Muscle of back (tissue), 13 donors: ENCODE data around the gene MRPS12. TPM values are rescaled to one million over a fixed set of nuclear protein-coding genes. Genes with fewer than 3 reads are reported as not detected.
"Not testable (repeated sequence)": the region's sequence is repeated elsewhere in the genome, so short reads cannot be mapped to it uniquely, and the experiment has no call there.

ENCODE experiments used
- DNase-seq, 3 donors: peaks; one replicate each; pipeline versions ENCODE4 v3.0.0 to v3.0.0-alpha.2; 2013
- long read RNA-seq, 9 donors: transcript quantifications; one replicate each; lab custom pipeline, GENCODE V29; 2026
- polyA plus RNA-seq, 10 donors: library from polyadenylated mRNA; unstranded; fragments of 120-200 nt; gene quantifications; one replicate each; pipeline ENCODE4 v1.2.1, GENCODE V29; 2013; ENCODE audit not compliant: insufficient read length in 10 of 10

The MRPS12 gene
- 10 to 100 TPM; 11.3 to 23.2 (median 17.0) TPM for polyA plus RNA-seq
- long read RNA-seq, donor 1, transcript MRPS12-201 (3 exons, 1,207 nt) = major isoform, 12 of 17 reads
- long read RNA-seq, donor 1, partial matches to known transcripts = 0 of 17 reads
- long read RNA-seq, donor 1, other reads (novel, unspliced or antisense) = 0 of 17 reads
- long read RNA-seq, donor 2, transcript MRPS12-201 (3 exons, 1,207 nt) = major isoform, 7 of 11 reads
- long read RNA-seq, donor 2, partial matches to known transcripts = 0 of 11 reads
- long read RNA-seq, donor 2, other reads (novel, unspliced or antisense) = 0 of 11 reads
- long read RNA-seq, donor 3 = 0 reads
- long read RNA-seq, donor 4, transcript MRPS12-201 (3 exons, 1,207 nt) = major isoform, 5 of 23 reads
- long read RNA-seq, donor 4, partial matches to known transcripts = 11 of 23 reads
- long read RNA-seq, donor 4, other reads (novel, unspliced or antisense) = 0 of 23 reads
- long read RNA-seq, donor 5, transcript MRPS12-201 (3 exons, 1,207 nt) = major isoform, 15 of 35 reads
- long read RNA-seq, donor 5, partial matches to known transcripts = 12 of 35 reads
- long read RNA-seq, donor 5, other reads (novel, unspliced or antisense) = 0 of 35 reads
- long read RNA-seq, donor 6, transcript MRPS12-202 (3 exons, 929 nt) = minor isoform, 7 of 30 reads
- long read RNA-seq, donor 6, transcript MRPS12-201 (3 exons, 1,207 nt) = major isoform, 10 of 30 reads
- long read RNA-seq, donor 6, partial matches to known transcripts = 12 of 30 reads
- long read RNA-seq, donor 6, other reads (novel, unspliced or antisense) = 0 of 30 reads
- long read RNA-seq, donor 7, transcript MRPS12-201 (3 exons, 1,207 nt) = major isoform, 9 of 41 reads
- long read RNA-seq, donor 7, partial matches to known transcripts = 31 of 41 reads
- long read RNA-seq, donor 7, other reads (novel, unspliced or antisense) = 0 of 41 reads
- long read RNA-seq, donor 8, transcript MRPS12-201 (3 exons, 1,207 nt) = major isoform, 10 of 29 reads
- long read RNA-seq, donor 8, partial matches to known transcripts = 15 of 29 reads
- long read RNA-seq, donor 8, other reads (novel, unspliced or antisense) = 0 of 29 reads
- long read RNA-seq, donor 9, partial matches to known transcripts = 0 of 1 reads
- long read RNA-seq, donor 9, other reads (novel, unspliced or antisense) = 0 of 1 reads

GRCh38 chr19:38930776-38931520, at the start of gene MRPS12:
Gene MRPS12 (plus strand): TSS chr19:38930944. CDS start chr19:38931295, 351 bp downstream.
- peak; percentile 99 to 100 (median 99) for DNase-seq

DNA sequence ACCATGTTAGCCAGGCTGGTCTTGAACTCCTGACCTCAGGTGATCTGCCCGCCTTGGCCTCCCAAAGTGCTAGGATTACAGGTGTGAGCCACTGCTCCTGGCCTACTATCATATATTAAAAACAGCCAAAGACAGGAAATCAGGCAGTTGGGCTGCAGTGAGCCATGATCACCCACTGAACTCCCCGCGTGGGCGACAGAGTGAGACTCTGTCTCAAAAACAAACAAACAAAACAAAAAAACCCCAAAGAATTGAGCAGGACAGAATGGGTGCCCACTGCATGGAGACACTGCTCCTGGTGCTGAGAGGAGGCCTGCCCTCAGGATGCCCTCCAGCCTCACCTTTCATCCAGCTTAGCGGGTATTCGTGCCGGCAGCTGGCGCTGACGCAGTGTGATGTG, 47.5 kb upstream of the MRPS12 start:
- DNase-seq = no peak

GRCh38 chr19:38884691-38885090, 46.1 kb upstream of the MRPS12 start:
- not testable (repeated sequence) for DNase-seq

DNA sequence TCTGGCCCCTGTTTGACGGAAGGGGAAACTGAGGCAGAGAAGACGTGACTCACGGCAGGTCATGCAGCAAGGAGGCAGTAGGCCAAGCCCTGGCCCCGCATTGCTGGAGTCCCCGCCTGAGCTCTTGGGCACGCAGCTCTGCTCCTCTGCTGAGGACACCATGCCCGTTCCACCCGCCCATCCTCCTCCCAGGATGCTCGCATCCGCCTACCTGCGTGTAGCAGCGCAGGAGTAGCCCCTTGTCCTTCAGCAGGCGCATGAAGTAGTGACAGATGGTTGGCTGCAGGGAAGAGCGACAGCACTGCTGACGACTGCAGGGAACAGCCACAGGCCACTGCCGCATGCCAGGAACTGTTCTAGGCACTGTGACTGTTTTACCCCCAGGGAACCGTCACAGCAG, 41.9 kb upstream of the MRPS12 start:
- no peak for DNase-seq

- no peak for DNase-seq
These were observed 40.9 kb upstream of the MRPS12 start for GRCh38 chr19:38889803-38890202.

DNA sequence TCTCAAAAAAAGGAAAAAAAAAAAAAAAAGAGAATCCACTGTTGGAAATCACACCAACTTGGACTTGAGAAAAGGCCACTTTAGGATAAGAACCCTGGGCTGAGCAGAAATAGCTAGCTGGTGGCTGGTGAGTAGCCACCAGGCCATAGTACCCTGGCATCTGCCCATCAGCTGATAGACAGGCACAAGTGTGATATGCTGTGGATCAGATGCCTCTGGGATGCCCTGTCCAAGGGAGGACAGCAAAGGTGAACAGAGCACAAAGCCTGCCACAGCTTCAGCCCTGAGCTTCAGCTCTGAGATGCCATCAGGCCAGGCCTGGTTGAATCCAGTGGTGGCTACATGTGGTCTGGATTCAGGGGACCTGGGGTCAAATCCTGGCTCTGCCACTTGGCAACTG, 40.1 kb upstream of the MRPS12 start:
- DNase-seq = peak in 2 of 3 donors; percentile 46 to 64

DNA sequence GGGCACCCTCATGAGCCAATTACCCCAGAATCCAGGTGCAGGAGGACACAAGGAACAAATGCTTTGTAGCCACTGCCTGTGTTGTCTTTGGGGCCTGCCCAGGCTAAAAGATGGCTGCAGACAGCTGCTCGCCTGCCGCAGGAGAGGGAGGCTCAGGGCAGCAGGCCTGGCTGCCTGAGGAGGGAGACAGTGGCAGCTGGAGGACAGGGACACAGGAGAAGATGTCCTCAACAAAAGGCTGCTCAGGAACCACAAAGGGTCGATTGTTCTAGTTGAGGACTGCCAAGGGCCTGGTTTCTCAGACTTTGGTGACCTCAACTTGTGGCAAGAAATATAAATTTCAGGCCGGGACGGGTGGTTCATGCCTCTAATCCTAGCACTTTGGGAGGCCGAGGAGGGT, 39.0 kb upstream of the MRPS12 start:
- DNase-seq = no peak

GRCh38 chr19:38892841-38893240, 37.9 kb upstream of the MRPS12 start:
- DNase-seq = no peak

DNA sequence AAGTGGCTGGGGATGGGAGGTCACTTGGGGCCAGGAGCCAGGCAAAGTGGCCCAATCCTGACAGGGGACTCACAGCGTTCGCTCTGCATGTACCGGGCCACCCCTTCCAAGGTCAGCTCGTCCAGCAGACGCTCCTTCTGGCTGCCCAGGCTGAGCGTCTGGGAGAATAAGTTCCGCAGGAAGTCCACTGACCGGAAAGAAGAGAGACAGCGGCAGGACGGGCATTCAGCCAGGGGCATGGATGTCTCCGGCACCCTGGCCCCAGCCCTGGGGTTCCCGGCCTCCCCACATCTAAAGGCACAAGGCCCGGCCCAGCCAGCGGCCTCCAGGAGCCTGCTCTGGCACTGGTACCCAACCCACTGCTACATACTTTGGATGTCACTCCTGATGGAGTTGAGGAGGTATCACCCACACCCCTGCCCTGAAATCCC, 37.4 kb upstream of the MRPS12 start:
- DNase-seq = no peak

GRCh38 chr19:38894968-38895367, 35.8 kb upstream of the MRPS12 start:
- DNase-seq = no peak

DNA sequence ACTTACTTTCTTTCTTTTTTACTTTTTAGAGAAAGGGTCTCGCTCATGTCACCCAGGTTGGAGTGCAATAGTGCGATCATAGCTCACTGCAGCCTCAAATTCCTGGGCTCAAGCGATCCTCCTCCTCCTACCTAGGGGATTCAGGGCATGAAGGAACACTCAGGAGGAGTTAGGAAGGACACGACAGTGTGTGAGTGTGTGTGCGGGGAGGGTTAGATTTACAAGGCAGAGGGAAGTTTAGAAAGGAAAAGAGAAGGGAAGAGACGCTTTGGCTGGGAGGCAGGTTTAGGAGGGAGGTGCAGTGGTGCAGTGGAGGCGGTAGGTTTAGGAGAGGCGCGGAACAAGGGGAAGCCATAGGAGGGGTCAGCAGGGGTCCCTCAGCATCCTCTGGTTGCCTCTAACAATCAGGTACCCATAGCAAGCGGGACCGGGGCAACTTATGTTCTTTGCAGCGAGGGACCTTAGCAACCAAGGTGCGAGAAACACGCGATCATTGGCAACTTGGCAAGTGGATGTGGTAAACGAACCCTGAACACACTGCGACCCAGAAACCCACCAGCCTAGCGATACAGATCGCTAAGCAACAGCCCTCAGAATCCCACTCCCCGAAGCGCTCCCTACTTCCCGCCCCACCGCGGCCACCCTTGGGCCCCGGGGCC, 31.8 kb upstream of the MRPS12 start:
- no peak for DNase-seq

DNA sequence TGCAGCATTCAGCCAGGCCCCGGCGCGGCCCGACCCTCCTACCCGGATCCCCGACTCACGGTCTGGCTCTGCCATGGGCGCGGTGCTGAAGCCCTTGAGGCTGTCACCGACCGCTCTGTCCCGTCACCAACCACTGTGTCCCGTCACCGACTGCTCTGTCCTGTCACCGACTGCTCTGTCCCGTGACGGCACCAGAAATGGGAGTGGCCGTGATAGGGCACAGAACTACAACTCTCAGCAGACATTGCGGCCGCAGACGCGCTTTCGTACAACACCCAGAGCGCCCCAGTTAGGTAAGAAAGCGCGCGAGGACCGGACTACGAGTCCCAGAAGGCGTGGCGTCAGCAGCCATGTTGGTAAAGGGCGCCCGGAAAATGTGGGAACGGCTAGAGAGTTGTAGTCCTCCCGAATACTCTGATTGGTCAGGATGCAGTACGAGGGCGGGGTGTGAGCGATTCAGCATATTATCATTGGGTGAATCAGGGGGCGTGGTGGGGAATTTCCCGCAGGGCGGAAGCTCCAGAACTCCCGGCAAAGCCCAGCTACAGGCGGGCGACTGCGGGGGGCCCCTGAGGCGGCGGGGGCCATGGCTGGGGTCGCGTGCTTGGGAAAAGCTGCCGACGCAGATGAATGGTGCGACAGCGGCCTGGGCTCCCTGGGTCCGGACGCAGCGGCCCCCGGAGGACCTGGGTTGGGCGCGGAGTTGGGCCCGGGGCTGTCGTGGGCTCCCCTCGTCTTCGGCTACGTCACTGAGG, 31.1 kb upstream of the MRPS12 start, which contains the start of the genes NFKBIB and SIRT2:
TSS of gene NFKBIB (plus strand) at position 523 of the 755 bp plus-strand sequence. CDS start at position 587, 64 bp downstream.
TSS of gene SIRT2 (minus strand) at position 172 of the 755 bp plus-strand sequence. CDS start at position 75, 97 bp downstream.
- DNase-seq = peak; percentile 100

GRCh38 chr19:38900202-38900629, 30.5 kb upstream of the MRPS12 start:
- no peak for DNase-seq

- no peak for DNase-seq
These were observed 30.0 kb upstream of the MRPS12 start for GRCh38 chr19:38900743-38901190.

GRCh38 chr19:38901683-38902082, 29.1 kb upstream of the MRPS12 start:
- DNase-seq = no peak

DNA sequence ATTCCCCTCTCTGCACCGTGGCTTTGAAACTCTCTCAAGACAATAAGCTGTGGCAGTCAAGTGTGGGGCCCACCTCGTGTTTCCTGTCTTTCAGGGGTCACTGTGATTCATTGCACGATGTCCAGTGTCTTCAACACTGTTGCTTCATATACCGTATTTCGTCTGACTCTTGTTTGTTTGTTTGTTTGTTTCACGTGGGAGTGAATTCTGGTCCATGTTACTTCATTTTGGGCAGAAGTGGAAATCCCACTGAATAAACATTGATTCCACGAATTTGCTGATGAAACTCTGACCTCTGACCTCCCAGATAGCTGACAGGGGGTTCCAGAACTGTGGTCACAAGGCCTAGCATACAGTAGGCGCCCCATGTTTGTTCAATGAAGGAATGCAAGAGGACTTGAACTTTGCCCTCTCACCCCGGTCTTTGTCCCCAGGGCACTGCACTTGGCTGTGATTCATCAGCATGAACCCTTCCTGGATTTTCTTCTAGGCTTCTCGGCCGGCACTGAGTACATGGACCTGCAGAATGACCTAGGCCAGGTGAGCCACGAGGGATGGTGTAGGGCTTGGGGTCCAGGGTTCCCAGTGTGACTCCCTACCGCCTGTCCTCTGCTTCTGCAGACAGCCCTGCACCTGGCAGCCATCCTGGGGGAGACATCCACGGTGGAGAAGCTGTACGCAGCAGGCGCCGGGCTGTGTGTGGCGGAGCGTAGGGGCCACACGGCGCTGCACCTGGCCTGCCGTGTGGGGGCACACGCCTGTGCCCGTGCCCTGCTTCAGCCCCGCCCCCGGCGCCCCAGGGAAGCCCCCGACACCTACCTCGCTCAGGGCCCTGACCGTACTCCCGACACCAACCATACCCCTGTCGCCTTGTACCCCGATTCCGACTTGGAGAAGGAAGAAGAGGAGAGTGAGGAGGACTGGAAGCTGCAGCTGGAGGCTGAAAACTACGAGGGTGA, 25.9 kb upstream of the MRPS12 start:
- no peak for DNase-seq

DNA sequence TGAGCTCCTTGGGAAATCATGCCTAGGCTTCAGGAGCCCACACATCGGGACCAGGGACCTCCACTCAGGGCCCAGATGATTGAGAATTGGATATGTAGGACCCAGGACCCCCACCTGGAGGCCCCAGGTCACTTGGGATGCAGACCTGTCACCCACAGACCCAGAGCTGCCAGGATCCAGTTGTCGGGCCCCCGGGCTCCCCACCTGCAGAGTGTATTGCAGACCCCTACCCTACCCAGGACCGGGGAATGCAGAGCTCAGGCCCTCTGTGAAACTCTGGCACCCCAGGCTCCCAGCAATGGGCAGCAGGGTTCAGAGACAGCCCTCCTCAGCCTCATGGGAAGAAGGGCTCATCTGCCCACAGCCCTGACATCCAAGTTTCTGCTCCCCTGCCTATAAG, 25.1 kb upstream of the MRPS12 start:
- no peak for DNase-seq

DNA sequence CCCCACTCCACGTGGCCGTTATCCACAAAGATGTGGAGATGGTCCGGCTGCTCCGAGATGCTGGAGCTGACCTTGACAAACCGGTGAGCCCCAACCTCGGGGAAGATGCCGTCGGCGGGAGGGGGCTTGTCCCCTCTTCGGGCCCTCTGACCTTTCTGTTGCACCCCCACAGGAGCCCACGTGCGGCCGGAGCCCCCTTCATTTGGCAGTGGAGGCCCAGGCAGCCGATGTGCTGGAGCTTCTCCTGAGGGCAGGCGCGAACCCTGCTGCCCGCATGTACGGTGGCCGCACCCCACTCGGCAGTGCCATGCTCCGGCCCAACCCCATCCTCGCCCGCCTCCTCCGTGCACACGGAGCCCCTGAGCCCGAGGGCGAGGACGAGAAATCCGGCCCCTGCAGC, 23.5 kb upstream of the MRPS12 start:
- no peak for DNase-seq
